SK-N-SH treated with all-trans-retinoic acid at 6 μM for 48 hours (cell line): ENCODE measurements around the gene PPP2R2C.

Experiments
- ATAC-seq: fragments of 200-7000 bp; cut with Tn5 transposase; 3 replicates; pipeline ENCODE4 v1.9.1; 2020; ENCODE audit warnings: mild to moderate bottlenecking, moderate library complexity
- BACH2 ChIP-seq: fragments of 250-450 bp; sonication (Bioruptor Pico); IDR thresholded peaks from 2 replicates; pipeline ENCODE4 v1.9.0; 2021; ENCODE audit warnings: mild to moderate bottlenecking, borderline replicate concordance
- CSDC2 ChIP-seq: fragments of 250-450 bp; sonication (Bioruptor Pico); IDR thresholded peaks from 2 replicates; pipeline ENCODE4 v1.5.0; 2020; ENCODE audit warnings: mild to moderate bottlenecking, moderate library complexity
- ESRRG ChIP-seq: fragments of 250-450 bp; sonication (Bioruptor Pico); IDR thresholded peaks from 2 replicates; pipeline ENCODE4 v1.6.1; 2021; ENCODE audit warnings: mild to moderate bottlenecking
- GLIS3 ChIP-seq: fragments of 250-450 bp; sonication (Bioruptor Pico); IDR thresholded peaks from 2 replicates; pipeline ENCODE4 v1.5.0; 2020; ENCODE audit warnings: mild to moderate bottlenecking, moderate library complexity
- ISL1 ChIP-seq: fragments of 250-450 bp; sonication (Bioruptor Pico); IDR thresholded peaks from 2 replicates; pipeline ENCODE4 v2.1.2; 2022; ENCODE audit warnings: mild to moderate bottlenecking, moderate library complexity
- OSR1 ChIP-seq: fragments of 250-450 bp; sonication (Bioruptor Pico); IDR thresholded peaks from 2 replicates; pipeline ENCODE4 v1.8.0; 2022; ENCODE audit warnings: moderate library complexity, mild to moderate bottlenecking, inconsistent platforms
- PPARA ChIP-seq: fragments of 250-450 bp; sonication (Bioruptor Pico); IDR thresholded peaks from 2 replicates; pipeline ENCODE4 v1.5.0; 2020; ENCODE audit warnings: mild to moderate bottlenecking, borderline replicate concordance
- RARB ChIP-seq: fragments of 250-450 bp; sonication (Bioruptor Pico); IDR thresholded peaks from 2 replicates; pipeline ENCODE4 v1.8.0; 2021; ENCODE audit warnings: mild to moderate bottlenecking, moderate library complexity
- SNAI2 ChIP-seq: fragments of 250-450 bp; sonication (Bioruptor Pico); IDR thresholded peaks from 2 replicates; pipeline ENCODE4 v1.5.0; 2020; ENCODE audit warnings: mild to moderate bottlenecking, moderate library complexity
- TOX ChIP-seq: fragments of 250-450 bp; sonication (Bioruptor Pico); IDR thresholded peaks from 2 replicates; pipeline ENCODE4 v1.8.0; 2021; ENCODE audit warnings: mild to moderate bottlenecking, moderate library complexity, borderline replicate concordance
- ZC3H10 ChIP-seq: fragments of 250-450 bp; sonication (Bioruptor Pico); IDR thresholded peaks from 2 replicates; pipeline ENCODE4 v1.5.1; 2021; ENCODE audit warnings: mild to moderate bottlenecking, moderate library complexity
- ZFP3 ChIP-seq: fragments of 250-450 bp; sonication (Bioruptor Pico); IDR thresholded peaks from 2 replicates; pipeline ENCODE4 v1.5.0; 2020; ENCODE audit warnings: mild to moderate bottlenecking, moderate library complexity
- ZFP30 ChIP-seq: fragments of 450-650 bp; formaldehyde crosslinking; IDR thresholded peaks from 2 replicates; pipeline ENCODE4 v1.5.0; 2022; ENCODE audit warnings: mild to moderate bottlenecking, moderate library complexity
- ZNF565 ChIP-seq: fragments of 450-650 bp; formaldehyde crosslinking; conservative IDR thresholded peaks from 2 replicates; pipeline ENCODE4 v1.5.0; 2020; ENCODE audit warnings: low read depth, mild to moderate bottlenecking, moderate library complexity
- ZNF70 ChIP-seq: fragments of 450-650 bp; formaldehyde crosslinking; IDR thresholded peaks from 2 replicates; pipeline ENCODE4 v1.5.0; 2020; ENCODE audit warnings: mild to moderate bottlenecking, moderate library complexity
- ZNF8 ChIP-seq: fragments of 450-650 bp; formaldehyde crosslinking; IDR thresholded peaks from 2 replicates; pipeline ENCODE4 v1.5.0; 2020; ENCODE audit warnings: mild to moderate bottlenecking, moderate library complexity
- TF ChIP-seq, protein P1 (sequence below): fragments of 250-450 bp; sonication (Bioruptor Pico); IDR thresholded peaks from 2 replicates; pipeline ENCODE4 v1.5.0; 2020; ENCODE audit warnings: mild to moderate bottlenecking, moderate library complexity
- TF ChIP-seq, protein P2 (sequence below): fragments of 250-450 bp; sonication (Bioruptor Pico); IDR thresholded peaks from 2 replicates; pipeline ENCODE4 v1.8.0; 2020; ENCODE audit warnings: mild to moderate bottlenecking, moderate library complexity, borderline replicate concordance
- TF ChIP-seq, protein P3 (sequence below): fragments of 250-450 bp; sonication (Bioruptor Pico); IDR thresholded peaks from 2 replicates; pipeline ENCODE4 v1.5.1; 2020; ENCODE audit warnings: low read depth, mild to moderate bottlenecking, moderate library complexity
- TF ChIP-seq, protein P4 (sequence below): fragments of 250-450 bp; sonication (Bioruptor Pico); IDR thresholded peaks from 2 replicates; pipeline ENCODE4 v1.5.1; 2021; ENCODE audit warnings: mild to moderate bottlenecking, moderate library complexity

The PPP2R2C gene

DNA sequence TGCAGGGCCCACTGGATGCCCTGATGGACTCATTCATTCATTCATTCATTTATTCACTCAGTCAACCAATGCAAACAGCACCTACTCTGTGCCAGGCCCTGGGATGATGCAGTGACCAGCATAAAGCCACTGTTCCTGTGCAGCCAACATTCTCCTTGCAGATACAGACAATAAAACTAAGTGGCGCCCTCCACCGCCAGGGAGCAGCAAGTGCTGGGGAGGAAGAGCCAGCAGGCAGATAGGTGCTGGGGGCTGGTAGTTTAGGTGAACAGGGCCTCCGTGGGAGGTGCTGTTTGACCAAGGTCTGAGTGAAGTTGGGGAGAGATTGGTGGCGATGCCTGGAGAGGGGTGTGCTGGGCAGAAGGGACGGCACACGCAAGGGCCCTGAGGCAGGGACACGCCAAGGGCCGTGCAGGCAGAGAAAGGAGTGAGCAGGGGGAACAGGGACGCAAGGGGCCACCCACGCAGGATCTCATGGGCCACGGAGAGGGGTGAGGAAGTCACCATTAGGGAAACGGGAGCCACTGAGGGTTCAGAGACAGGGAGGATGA, 137.3 kb downstream of the PPP2R2C start:
- ATAC-seq, result no peak
- TF ChIP-seq CSDC2 (CRISPR knock-in tag) (no peak), ZNF565 (CRISPR knock-in tag) (no peak), ZC3H10 (CRISPR knock-in tag) (no peak), ESRRG (no peak), ISL1 (no peak), ZNF8 (CRISPR knock-in tag) (no peak), SNAI2 (CRISPR knock-in tag) (no peak), TOX (CRISPR knock-in tag) (no peak)
- TF ChIP-seq, protein P1, sequence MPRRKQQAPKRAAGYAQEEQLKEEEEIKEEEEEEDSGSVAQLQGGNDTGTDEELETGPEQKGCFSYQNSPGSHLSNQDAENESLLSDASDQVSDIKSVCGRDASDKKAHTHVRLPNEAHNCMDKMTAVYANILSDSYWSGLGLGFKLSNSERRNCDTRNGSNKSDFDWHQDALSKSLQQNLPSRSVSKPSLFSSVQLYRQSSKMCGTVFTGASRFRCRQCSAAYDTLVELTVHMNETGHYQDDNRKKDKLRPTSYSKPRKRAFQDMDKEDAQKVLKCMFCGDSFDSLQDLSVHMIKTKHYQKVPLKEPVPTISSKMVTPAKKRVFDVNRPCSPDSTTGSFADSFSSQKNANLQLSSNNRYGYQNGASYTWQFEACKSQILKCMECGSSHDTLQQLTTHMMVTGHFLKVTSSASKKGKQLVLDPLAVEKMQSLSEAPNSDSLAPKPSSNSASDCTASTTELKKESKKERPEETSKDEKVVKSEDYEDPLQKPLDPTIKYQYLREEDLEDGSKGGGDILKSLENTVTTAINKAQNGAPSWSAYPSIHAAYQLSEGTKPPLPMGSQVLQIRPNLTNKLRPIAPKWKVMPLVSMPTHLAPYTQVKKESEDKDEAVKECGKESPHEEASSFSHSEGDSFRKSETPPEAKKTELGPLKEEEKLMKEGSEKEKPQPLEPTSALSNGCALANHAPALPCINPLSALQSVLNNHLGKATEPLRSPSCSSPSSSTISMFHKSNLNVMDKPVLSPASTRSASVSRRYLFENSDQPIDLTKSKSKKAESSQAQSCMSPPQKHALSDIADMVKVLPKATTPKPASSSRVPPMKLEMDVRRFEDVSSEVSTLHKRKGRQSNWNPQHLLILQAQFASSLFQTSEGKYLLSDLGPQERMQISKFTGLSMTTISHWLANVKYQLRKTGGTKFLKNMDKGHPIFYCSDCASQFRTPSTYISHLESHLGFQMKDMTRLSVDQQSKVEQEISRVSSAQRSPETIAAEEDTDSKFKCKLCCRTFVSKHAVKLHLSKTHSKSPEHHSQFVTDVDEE (CRISPR knock-in tag), result no peak

DNA sequence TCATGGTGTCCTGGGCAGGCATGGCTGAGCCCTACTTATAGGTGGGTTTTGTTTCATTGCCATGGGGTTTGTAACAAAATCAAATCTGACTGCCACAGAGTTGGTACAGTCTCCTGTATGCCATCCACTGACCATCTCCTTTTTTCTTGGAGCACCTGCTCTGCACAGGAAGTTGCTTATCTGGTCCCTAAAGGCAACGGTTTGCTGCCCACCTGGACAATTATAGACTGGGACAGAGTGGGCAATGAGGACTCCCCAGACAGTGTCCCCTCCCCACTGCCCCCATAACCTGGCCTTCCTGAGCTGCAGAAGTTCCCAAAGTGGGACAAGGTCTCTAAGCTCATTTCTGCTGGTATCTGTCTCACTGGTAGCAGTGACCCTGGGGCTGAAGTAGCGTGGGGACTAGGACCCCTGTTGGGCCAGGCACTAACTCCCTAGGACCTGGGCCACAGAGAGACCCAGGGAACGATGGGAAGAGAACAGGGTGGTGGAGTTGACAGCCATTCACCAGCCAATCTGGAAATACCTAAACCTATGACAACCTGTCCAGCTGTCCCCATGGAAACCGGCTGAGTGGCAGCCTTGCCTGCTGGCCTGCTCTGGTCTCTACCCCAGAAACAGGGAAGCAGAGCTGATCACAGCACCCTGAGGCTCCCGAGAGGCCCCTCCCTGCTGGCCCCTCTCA, 138.1 kb downstream of the PPP2R2C start:
- TF ChIP-seq BACH2, result no peak
- no peak for TF ChIP-seq ZNF70 (CRISPR knock-in tag)
- no peak for TF ChIP-seq RARB (CRISPR knock-in tag)
- no peak for TF ChIP-seq OSR1 (CRISPR knock-in tag)
- TF ChIP-seq ZFP30 (CRISPR knock-in tag), result no peak
- no peak for TF ChIP-seq SNAI2 (CRISPR knock-in tag)
- TF ChIP-seq TOX (CRISPR knock-in tag), result no peak
- ATAC-seq, result no peak

DNA sequence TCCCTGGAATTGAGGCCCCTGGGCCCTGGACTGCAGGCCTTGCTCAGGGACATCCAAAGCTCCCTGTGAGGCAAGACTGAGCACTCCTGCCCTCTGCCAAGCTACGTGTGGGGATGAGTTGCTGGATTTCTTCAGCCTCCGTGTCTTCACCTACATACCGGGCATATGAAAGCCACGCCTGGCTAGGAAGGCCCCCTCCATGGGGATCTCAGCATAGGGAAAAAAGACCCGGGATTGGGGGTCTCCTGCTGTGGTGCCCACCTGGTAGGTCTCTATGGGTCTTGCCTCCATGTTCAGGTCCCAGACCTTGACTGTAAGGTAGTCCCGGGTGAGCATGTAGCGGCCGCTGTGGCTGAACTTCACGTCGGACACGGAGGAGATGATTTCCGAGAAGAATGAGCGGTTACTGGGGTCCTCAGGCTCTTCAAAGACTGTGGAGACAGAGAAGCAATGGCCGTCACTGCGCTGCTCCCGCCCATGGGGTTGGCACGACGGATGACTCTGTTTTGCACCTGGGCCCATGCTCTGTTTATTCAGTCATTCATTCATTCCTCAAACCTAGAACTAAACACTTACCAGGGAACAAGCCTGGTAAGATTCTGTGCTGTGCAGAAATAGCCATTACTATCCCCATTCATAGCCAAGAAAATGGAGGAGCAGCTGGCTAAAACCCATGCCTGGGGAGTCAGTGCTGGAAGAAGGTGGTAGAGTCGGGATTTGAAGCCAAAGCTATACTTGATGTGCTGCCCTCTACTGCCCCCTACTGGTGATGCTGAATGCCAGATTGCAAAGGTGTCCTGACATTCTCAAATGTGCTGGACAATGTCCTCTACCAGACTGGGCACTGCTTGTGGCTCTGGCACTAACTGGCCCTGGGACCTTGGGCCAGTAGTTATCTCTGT, 138.9 kb downstream of the PPP2R2C start:
- TF ChIP-seq TOX (CRISPR knock-in tag), result no peak
- no peak for TF ChIP-seq BACH2
- TF ChIP-seq, protein P2, sequence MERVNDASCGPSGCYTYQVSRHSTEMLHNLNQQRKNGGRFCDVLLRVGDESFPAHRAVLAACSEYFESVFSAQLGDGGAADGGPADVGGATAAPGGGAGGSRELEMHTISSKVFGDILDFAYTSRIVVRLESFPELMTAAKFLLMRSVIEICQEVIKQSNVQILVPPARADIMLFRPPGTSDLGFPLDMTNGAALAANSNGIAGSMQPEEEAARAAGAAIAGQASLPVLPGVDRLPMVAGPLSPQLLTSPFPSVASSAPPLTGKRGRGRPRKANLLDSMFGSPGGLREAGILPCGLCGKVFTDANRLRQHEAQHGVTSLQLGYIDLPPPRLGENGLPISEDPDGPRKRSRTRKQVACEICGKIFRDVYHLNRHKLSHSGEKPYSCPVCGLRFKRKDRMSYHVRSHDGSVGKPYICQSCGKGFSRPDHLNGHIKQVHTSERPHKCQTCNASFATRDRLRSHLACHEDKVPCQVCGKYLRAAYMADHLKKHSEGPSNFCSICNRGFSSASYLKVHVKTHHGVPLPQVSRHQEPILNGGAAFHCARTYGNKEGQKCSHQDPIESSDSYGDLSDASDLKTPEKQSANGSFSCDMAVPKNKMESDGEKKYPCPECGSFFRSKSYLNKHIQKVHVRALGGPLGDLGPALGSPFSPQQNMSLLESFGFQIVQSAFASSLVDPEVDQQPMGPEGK, result no peak
- TF ChIP-seq, protein P3, sequence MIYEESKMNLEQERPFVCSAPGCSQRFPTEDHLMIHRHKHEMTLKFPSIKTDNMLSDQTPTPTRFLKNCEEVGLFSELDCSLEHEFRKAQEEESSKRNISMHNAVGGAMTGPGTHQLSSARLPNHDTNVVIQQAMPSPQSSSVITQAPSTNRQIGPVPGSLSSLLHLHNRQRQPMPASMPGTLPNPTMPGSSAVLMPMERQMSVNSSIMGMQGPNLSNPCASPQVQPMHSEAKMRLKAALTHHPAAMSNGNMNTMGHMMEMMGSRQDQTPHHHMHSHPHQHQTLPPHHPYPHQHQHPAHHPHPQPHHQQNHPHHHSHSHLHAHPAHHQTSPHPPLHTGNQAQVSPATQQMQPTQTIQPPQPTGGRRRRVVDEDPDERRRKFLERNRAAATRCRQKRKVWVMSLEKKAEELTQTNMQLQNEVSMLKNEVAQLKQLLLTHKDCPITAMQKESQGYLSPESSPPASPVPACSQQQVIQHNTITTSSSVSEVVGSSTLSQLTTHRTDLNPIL (CRISPR knock-in tag), result no peak
- no peak for TF ChIP-seq ZFP3
- no peak for TF ChIP-seq ZNF70 (CRISPR knock-in tag)
- no peak for TF ChIP-seq RARB (CRISPR knock-in tag)
- TF ChIP-seq, protein P4, sequence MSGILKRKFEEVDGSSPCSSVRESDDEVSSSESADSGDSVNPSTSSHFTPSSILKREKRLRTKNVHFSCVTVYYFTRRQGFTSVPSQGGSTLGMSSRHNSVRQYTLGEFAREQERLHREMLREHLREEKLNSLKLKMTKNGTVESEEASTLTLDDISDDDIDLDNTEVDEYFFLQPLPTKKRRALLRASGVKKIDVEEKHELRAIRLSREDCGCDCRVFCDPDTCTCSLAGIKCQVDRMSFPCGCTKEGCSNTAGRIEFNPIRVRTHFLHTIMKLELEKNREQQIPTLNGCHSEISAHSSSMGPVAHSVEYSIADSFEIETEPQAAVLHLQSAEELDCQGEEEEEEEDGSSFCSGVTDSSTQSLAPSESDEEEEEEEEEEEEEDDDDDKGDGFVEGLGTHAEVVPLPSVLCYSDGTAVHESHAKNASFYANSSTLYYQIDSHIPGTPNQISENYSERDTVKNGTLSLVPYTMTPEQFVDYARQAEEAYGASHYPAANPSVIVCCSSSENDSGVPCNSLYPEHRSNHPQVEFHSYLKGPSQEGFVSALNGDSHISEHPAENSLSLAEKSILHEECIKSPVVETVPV (CRISPR knock-in tag), result no peak
- no peak for TF ChIP-seq ZNF565 (CRISPR knock-in tag)
- TF ChIP-seq, all 23 proteins: peak for 0
- ATAC-seq, result no peak

DNA sequence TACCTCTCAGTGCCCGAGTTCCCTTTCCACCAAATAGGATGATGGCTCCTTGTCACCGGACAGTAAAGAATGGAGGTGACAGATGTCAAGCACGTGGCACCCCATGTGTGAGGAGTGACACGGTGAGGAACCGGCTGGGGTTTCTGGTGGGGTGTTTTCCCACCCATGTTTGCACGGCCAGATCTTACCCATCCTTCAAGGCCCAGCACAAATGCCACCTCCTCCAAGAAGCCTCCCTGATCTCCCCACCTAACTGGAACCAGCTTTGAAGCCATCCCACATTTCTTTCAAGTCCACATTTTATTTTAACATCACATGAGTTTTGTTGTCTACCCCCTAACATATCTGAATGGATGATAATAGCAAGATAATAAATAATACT, 139.8 kb downstream of the PPP2R2C start:
- ATAC-seq, result no peak
- TF ChIP-seq ZNF565 (CRISPR knock-in tag) (no peak), BACH2 (no peak), PPARA (CRISPR knock-in tag) (no peak), GLIS3 (CRISPR knock-in tag) (no peak)
- TF ChIP-seq, protein P4 (CRISPR knock-in tag), result no peak
- TF ChIP-seq, protein P2, result no peak
- TF ChIP-seq, protein P1 (CRISPR knock-in tag), result no peak
